Activated gamma-delta T cell treated with anti-CD3 and anti-CD28 coated beads, Interleukin-2, amount 50 U/mL, for 16 hours (primary cell): ENCODE results near the gene SPRR2E.
"Not testable (repeated sequence)": the region's sequence is repeated elsewhere in the genome, so short reads cannot be mapped to it uniquely, and the experiment has no call there.

Source experiments
- DNase-seq: peaks from one replicate; pipeline ENCODE4 v3.0.0-alpha.2; 2020; ENCODE audit warnings: low read depth

Gene SPRR2E

DNA sequence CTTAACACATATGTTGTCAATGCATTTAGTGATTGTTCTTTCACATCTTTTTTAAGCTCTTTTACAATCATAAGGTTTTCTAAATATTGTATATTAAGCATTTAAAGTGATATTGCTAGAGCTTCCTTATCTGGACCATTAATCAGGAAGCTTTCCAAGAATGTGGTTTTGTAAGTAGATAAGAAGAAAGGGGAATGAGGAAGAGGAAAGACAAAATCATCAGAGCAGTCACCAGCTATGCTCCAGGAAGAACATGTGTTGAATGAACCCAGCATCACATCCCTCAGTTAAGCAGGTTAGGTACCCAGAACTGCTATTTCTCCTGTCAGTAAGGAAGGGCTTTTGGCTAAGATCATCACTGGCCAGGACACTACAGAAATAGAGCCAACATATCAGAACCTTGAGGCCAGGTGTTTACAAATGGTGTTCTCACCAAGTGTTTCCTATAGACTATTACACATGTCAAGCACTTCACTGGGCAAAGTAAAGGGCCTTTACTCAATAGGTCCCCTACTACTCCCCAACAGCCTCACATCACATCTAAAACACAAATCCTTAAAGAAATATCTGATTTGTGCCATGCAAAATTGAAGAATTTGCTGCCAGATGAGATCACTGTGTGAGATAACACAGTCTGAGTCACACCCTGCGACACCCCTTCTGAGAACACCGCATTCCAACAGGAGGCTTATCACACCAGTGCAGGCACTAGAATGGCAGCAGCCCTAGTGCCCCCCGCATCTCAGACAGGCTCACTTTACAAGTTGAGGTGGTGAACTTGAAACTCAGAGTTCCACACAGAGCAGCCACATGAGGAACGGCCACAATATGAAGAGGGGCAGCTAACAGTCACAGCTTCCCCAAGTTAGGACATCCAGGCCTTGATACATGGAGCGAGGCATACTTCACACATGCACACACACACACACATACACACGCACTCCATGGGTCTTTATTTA, 35.2 kb downstream of the SPRR2E start:
- no peak for DNase-seq

DNA sequence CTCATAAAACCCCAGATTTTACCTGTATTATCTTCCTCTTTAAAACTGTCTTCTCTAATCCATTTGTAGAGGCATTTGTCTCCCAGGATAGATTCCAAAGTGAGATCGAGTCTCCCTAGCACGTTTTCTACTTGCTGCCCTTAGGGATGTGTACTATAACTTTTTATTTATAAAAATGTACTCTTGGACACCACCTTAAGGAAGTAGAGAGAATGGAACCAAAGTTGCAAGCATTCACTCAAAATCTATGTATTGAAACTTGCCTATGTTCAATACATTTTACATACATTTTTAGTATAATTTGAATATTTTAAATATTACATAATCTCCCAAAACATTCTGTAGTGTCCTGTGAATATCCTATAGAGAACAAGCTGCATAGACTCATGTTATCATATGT, 36.2 kb downstream of the SPRR2E start:
- DNase-seq, result no peak

DNA sequence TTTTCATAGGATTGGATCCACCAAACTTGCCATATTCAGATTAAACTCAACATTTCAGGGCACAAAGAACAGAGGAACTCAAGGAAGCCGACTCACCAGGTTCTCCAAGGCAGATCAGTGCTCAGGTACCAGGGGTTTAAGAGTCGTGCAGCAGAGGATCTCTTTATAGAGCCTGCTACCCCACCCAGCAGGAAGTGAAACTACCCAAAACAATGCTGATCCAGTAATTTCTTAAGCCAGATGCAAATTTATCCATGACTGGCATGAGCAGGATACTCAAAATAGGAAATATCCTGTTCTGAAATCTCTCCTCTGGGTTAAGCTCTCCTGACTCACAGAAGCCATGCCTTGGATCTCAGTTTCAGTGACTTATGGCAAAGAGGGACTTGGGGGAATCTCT, 37.0 kb downstream of the SPRR2E start, which contains the start of gene SPRR2A:
Gene SPRR2A (minus strand): TSS at position 138 of the 400 bp plus-strand sequence. CDS start 777 bp downstream, outside the sequence.
- DNase-seq, result no peak

DNA sequence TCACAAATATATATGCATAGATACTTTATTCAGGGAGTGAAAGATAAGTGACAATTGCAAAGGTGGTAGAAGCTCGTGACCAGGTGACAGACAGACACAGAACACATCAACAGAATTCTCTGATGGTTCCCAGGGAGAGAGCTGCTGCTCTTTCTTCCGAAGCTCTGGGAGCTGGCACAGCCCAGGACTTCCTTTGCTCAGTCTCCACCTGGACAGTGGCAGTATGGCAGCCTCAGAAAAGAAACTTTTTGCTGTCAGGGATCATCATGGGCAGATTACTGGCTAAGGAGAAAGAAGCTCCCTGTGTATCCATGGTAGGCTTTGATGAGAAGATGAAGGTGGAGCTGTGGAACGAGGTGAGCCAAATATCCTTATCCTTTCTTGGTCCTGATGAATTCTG, 38.2 kb downstream of the SPRR2E start:
- DNase-seq, result not testable (repeated sequence)

DNA sequence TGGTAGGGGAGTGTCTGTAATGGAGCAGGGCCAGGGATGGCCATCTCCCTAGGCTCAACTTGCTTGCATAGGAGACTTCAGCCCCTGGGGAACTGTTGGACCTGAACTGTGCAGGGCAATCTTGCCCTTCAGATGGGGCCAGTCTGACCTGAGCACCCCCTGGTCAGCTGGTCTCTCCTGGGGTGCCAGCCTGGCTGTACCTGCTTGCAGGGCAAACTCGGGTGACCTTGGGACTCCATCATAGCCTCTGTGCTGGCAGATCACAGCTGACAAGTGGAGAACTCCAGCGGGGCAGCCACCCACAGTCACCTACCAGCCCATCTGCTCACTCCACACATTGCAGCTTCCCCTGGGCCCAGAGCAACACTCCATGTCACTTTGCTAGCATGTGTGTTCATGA, 45.1 kb downstream of the SPRR2E start:
- no peak for DNase-seq
